Stimulated activated CD4-positive, alpha-beta T cell treated with anti-CD3 and anti-CD28 coated beads, Interleukin-2, amount 100 ng/mL, for 48 hours (primary cell): Measurements from ENCODE around the gene IL13RA1.
A peak's percentile ranks its signal among the peaks of the same experiment; 100 is the strongest.
"Not testable (repeated sequence)": the region's sequence is repeated elsewhere in the genome, so short reads cannot be mapped to it uniquely, and the experiment has no call there.

Experiments
- DNase-seq, 2 donors: peaks; one replicate each; pipeline ENCODE4 v3.0.0-alpha.2; 2020

The IL13RA1 gene

DNA sequence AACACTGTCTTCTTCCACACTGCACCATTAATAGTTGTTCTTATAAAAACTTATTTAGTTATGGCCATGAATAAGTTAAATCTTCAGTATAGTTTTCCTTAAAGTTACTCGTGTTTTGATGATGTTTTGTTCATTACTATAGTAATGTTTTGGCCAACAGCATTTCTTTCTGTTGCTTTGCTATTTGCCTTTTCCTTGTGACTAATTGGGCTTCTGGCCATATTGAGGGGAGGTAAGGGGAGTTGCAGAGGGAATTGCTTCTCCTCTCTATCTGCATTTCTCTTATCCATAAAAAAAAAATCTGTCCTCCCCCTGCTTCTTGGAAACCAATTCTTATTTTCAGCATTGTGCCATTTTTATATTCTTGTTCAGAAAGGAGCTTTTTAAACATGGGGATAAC, 53.5 kb downstream of the IL13RA1 start:
- DNase-seq = no peak

DNA sequence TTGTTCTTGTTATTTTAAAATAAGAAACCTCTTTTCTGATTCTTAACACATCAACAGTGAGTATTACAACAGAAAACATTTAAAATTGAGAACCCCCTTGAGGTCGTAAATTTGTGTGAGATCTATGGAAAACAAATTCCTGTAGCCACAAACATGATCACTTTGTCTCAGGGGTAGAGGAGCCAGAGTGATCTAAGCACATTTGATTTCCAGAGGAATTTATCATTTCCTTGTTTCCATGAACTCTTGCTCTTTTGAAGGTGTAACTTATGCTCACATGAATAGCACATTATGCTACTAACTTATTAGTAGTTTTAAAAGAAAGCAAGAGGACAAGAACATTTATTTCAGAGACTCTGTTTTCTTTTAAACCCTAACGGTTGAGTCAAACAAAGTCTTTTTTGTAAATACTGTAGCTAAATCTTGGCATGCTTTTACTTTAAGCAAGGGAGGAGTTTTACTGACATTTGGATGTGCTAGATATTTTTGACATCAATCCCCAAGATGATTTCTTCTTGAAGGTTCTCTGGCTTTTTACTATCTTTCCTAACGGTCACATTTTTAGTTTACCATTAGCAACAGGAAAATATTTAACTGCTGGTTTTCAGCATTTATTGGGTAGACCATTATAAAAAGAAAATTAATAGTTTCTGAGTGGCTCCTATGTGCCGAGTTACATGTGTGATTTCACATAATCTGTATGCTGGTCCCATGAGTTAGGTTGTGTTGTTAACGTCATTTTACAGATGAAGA, 68.3 kb downstream of the IL13RA1 start:
- no peak for DNase-seq

DNA sequence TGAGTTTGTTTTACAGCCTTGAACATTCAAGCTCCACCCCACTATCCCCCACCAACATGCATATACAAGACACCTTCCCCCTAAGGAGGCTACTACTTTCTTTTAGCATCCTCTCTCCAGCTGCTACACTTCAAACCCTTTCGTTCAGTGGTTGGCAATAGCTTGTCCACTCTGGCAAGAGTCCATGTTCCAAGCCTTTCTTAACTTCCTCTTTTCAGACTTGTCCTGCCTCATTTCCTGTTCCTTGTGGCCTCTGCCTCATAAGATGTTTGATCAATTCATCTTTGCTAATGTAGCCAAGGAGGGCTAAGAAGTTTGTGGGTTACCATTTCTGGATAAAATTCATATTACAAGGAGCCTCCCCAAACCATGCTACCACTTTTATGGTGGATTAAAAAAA, 75.5 kb downstream of the IL13RA1 start:
- no peak for DNase-seq

DNA sequence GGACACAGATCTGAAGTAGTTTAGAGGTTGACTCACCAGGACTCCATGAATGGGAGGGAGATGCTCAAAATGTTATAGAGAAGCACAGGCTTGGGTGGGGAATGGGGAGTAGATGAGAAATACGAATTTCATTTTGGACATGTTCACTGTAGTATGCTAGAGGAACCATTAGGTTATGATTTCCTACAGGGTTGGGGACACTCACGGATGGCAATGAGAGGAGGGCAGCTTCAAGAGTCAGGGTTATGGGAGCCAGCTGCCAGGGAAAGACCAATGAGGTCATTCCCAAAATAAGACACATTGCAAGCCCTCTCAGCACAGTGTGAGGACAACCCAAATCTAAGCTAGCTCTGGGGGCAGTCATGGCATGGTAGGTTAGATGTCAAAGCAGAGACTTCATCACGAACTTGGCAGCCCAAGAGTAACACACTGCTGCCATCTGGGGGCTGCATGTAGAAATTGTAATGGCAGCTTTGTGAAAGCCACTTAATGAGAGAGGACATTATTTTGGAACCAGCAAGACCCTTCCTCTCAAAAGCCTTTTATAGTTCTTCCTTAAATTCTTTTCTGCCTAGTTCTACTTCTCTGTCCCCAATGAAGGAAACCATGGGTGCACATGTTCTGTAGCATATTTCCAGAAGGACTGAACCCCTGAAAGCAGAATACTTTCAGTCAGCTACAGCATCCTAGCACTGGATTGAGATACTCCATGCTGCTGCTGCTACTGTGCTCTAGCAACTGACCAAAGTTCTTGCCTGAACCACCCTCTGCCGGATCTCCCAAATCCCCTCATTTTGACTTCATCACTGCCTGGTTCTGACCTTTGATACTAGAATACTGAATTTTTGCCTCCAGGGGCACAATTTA, 80.0 kb downstream of the IL13RA1 start:
- DNase-seq = peak; percentile 10 to 26

DNA sequence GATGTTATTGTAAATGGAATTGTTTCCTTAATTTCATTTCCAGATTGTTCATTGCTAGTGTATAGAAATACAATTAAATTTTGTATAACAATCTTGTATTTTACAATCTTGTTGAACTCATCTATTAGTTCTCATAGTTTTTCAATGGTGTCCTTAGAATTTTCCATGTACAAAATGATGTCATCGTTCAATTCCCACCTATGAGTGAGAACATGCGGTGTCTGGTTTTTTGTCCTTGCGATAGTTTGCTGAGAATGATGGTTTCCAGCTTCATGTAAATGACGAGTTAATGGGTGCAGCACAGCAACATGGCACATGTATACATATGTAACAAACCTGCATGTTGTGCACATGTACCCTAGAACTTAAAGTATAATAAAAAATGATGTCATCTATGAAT, 89.9 kb downstream of the IL13RA1 start:
- not testable (repeated sequence) for DNase-seq

DNA sequence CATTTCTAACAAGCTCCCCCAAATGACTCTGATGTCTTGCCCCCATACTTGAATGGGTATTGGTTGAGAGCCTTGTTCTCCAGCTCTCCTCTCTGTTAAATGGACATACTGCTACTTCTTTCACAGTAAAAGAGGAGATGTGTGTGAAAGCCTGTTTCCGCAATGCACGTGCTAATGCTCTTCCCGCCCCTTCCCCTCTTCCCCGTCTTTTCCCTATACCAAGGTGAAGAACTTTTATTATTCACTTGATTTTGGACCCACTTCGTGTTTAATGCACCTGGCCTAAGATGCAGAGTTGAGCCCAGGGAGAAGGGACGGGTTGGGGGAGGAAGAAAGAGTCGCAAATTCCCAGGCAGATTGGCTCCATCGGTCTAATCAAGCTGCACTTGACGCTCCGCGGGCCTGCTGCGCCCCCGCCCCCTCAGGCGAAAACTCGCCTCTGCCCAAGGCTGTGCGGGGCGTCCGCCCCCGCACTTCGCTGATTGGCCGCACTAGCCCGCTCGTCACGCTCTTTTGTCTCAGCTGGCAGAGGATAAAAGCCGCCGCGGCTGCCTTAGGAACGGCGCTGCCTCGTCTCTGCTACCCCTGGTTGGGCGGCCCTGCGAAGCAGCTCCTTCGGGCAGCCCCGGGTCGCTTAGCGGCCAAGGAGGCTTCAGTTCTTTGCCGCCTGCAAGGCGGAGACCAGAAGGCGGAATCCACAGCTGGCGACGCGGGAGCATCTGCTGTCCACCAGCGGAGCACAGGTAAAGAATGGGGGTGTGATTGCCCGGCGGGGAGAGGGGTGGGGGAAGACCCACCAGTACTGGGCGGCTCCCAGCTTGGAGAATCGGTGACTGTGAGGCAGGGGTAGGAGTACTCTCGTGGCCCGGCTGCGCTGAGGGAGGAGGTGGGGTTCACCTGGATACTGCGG, 96.1 kb downstream of the IL13RA1 start, which contains the start of gene ZCCHC12:
Gene ZCCHC12, plus strand, starts transcription at position 562 of the 910 bp plus-strand sequence. CDS start 1,421 bp downstream, outside the sequence.
- DNase-seq = peak in 1 of 2 donors; percentile 3

DNA sequence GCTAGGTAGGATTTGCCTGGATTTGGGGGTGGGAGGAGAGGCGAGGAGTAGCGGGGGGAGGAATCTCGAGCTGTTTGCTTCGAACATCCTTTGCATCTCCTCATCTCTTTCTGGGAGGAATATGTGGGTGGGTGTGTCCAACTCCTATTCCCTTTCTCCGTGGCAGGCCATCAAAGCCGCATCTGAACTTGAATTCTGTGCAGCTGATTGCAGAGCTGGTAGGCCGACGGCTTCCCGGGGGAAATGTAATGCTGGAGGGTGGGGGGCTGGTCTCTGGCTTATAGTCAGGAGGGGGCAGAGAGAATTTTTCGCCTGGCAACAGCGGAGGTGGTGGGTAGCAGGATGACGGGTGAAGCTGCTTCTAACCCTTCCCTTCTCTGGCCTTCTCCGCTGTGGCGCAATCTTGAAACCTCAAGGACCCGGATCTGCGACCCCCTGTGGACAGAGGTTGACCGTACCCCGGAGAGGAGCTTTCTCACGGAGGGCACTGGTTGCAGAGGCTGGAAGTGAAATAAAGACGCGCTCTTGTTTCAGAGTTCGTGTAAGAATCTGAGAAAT, 96.8 kb downstream of the IL13RA1 start:
- no peak for DNase-seq

DNA sequence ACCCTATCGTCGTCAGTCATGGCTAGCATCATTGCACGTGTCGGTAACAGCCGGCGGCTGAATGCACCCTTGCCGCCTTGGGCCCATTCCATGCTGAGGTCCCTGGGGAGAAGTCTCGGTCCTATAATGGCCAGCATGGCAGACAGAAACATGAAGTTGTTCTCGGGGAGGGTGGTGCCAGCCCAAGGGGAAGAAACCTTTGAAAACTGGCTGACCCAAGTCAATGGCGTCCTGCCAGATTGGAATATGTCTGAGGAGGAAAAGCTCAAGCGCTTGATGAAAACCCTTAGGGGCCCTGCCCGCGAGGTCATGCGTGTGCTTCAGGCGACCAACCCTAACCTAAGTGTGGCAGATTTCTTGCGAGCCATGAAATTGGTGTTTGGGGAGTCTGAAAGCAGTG, 97.8 kb downstream of the IL13RA1 start:
- DNase-seq = no peak

DNA sequence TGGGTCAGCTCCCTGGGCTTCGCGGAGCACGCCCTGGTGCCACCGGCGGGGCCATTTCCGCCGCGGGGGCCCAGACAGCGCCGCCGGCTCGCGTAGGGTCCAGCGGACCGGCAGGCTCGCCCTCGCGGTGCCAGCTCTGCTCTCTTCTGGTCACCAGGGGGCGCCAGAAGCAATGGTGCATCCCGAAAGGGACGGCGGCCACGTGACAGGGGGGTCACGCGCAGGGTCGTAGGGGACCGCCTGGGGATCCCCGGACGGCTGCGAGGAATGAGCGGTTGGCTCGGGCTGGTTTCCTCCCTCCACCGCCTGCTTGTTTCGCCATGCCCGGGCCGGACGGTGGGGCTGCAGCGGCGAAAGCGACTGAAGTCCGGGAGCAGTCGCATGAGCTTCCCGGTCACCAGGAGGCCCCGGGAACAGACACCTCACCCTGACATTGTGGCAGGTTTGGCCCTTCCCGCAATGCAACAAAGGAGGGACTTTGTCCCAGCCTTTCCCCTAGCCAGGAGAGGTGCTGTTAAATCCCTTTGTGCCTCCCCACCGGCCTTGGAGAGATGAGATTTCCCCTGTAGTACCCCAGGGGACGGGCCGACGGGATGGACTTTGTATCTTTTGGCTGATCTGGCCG, 112.0 kb downstream of the IL13RA1 start:
- DNase-seq = peak; percentile 59 to 64
